Measurements from ENCODE around the gene GOLT1B.

- TF ChIP-seq CTCF (conservative IDR thresholded peaks at IDR 0.05; ENCODE audit: low read depth, low read length) (no peak), EZH2 (IDR thresholded peaks at IDR 0.05; ENCODE audit: low read length, unreplicated experiment) (no peak)
Measured at GRCh38 chr12:21566223-21566906, 64.8 kb downstream of the GOLT1B start.

Measured in PC-3 (cell line).